Caco-2 (cell line): Measurements from ENCODE around the gene HAND2. TPM values are rescaled to one million over a fixed set of nuclear protein-coding genes. Genes with fewer than 3 reads are reported as not detected.

ENCODE experiments used
- BruUV-seq: library from RNA; stranded (reverse); fragments of 400-500 nt; replicated peaks from 2 replicates; lab custom pipeline; 2021; lab: Mats Ljungman, UMichigan
- CTCF ChIA-PET: fragments of 300-600 bp; sonication (Branson Sonifier 250); formaldehyde crosslinking; loops from one replicate; lab custom pipeline; 2022; ENCODE audit warnings: antibody characterized with exemption; lab: Charles Lee
- POLR2A ChIA-PET: fragments of 300-600 bp; sonication (Branson Sonifier 250); formaldehyde crosslinking; loops from one replicate; lab custom pipeline; 2022; ENCODE audit warnings: antibody characterized with exemption; lab: Charles Lee
- DNase-seq, 2 experiments: peaks; one replicate each; pipeline versions ENCODE4 v3.0.0 to v3.0.0-alpha.2; 2020 to 2022
- H3K27me3 ChIP-seq: replicated peaks from 2 replicates; pipeline ENCODE4 v1.6.0; 2011; ENCODE audit warnings: low read length; ENCODE audit not compliant: control insufficient read depth, insufficient read depth
- H3K36me3 ChIP-seq: 2 replicates; pipeline ENCODE4 v1.5.1; 2011; ENCODE audit warnings: low read length; ENCODE audit not compliant: control insufficient read depth, insufficient read depth
- H3K4me1 ChIP-seq: fragments of 250-450 bp; sonication (Bioruptor Pico); 2 replicates; pipeline ENCODE4 v1.5.1; 2020; ENCODE audit warnings: mild to moderate bottlenecking
- H3K4me3 ChIP-seq: 2 replicates; pipeline ENCODE4 v1.5.1; 2011; ENCODE audit warnings: low read depth, mild to moderate bottlenecking, control low read depth, low read length
- H3K9me3 ChIP-seq: fragments of 250-450 bp; sonication (Bioruptor Pico); 2 replicates; pipeline ENCODE4 v1.5.1; 2020; ENCODE audit warnings: mild to moderate bottlenecking, moderate library complexity
- H3K27ac Mint-ChIP-seq: one replicate; pipeline ENCODE4 v1.8.0; 2022; ENCODE audit warnings: mixed read lengths; ENCODE audit not compliant: unreplicated experiment
- H3K27me3 Mint-ChIP-seq: one replicate; pipeline ENCODE4 v1.8.0; 2022; ENCODE audit warnings: mixed read lengths; ENCODE audit not compliant: insufficient read depth, unreplicated experiment
- H3K36me3 Mint-ChIP-seq: one replicate; pipeline ENCODE4 v1.8.0; 2022; ENCODE audit warnings: mild to moderate bottlenecking, mixed read lengths; ENCODE audit not compliant: insufficient read depth, unreplicated experiment
- H3K4me1 Mint-ChIP-seq: one replicate; pipeline ENCODE4 v1.8.0; 2022; ENCODE audit warnings: low read depth, mixed read lengths; ENCODE audit not compliant: unreplicated experiment
- H3K4me3 Mint-ChIP-seq: one replicate; pipeline ENCODE4 v1.8.0; 2022; ENCODE audit warnings: mild to moderate bottlenecking, moderate library complexity, mixed read lengths; ENCODE audit not compliant: unreplicated experiment
- H3K9me3 Mint-ChIP-seq: one replicate; pipeline ENCODE4 v1.8.0; 2022; ENCODE audit warnings: mixed read lengths; ENCODE audit not compliant: unreplicated experiment
- intact Hi-C: fragments of 100-400 bp; cut with micrococcal nuclease; formaldehyde crosslinking; loops from one replicate; pipeline ENCODE4 v1.10.0; 2022; ENCODE audit not compliant: unreplicated experiment
- total RNA-seq: library from RNA; stranded (reverse); gene quantifications from 2 replicates; pipeline ENCODE4 v1.2.3, GENCODE V29; 2022
- TF ChIP-seq, protein P1 (sequence below), 2 experiments: fragments of 200-600 bp in 1 of 2; IDR thresholded peaks; 1 replicate in 1 of 2; 2 replicates in 1 of 2; pipeline versions ENCODE4 v1.5.1 to v1.8.0; 2011 to 2022; ENCODE audit warnings: antibody characterized with exemption in 1 of 2, control low read depth in 1 of 2, inconsistent platforms in 1 of 2, low read depth in 1 of 2, low read length in 1 of 2, mild to moderate bottlenecking in 1 of 2, moderate library complexity in 1 of 2; ENCODE audit not compliant: insufficient read depth in 1 of 2, severe bottlenecking in 1 of 2, unreplicated experiment in 1 of 2

Gene HAND2
- total RNA-seq, 1 experiment from 2014 or later, result not detected

DNA sequence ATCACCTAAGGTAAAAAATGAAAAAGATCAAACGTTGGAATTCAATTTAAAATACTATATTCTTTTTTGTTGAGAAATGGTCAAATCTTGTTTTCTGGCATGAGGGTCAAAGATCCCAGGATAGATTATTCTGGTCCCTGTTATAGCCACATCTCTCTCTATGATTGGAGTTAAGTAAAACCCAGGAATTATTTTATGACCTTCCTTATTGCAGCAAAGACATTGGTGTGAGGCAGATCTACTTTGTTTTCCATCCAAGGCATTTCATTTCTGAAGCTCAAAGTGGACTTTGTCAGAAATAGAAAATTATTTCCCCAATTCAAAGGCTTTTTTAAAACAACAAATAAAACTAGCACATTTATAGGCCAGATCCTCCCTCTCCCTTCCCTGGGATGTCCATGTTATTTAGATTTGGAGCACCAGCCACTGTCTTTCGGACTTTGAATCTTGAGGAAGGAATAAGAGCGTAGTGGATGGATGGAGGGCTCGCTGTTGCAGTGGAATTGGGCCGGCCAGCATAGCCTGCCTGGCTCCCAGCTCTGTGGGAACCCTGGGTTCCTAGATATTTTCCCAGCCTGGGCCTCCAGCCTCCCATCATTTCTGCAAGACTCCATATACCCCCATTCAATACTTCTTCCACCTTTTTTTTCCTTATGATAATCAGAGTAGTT lies 45.6 kb upstream of the HAND2 start:
- TF ChIP-seq, protein P1, sequence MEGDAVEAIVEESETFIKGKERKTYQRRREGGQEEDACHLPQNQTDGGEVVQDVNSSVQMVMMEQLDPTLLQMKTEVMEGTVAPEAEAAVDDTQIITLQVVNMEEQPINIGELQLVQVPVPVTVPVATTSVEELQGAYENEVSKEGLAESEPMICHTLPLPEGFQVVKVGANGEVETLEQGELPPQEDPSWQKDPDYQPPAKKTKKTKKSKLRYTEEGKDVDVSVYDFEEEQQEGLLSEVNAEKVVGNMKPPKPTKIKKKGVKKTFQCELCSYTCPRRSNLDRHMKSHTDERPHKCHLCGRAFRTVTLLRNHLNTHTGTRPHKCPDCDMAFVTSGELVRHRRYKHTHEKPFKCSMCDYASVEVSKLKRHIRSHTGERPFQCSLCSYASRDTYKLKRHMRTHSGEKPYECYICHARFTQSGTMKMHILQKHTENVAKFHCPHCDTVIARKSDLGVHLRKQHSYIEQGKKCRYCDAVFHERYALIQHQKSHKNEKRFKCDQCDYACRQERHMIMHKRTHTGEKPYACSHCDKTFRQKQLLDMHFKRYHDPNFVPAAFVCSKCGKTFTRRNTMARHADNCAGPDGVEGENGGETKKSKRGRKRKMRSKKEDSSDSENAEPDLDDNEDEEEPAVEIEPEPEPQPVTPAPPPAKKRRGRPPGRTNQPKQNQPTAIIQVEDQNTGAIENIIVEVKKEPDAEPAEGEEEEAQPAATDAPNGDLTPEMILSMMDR (IDR thresholded peaks at IDR 0.05; ENCODE audit: insufficient read depth in 1 of 2, low read depth in 1 of 2, low read length in 1 of 2, severe bottlenecking in 1 of 2, unreplicated experiment in 1 of 2), result no peak
- no peaks in the 10 kb centered on the region for H3K36me3 ChIP-seq
- H3K4me1 ChIP-seq, result no peaks in the 10 kb centered on the region
- BruUV-seq, result no TSS peak
- no peak for DNase-seq
- no peaks in the 10 kb centered on the region for H3K4me1 Mint-ChIP-seq
- H3K9me3 ChIP-seq, result no peaks in the 10 kb centered on the region
- no peaks in the 10 kb centered on the region for H3K9me3 Mint-ChIP-seq
- no peak overlapping the region for H3K4me3 ChIP-seq
- ChIA-PET POLR2A (no interaction called here), CTCF (no interaction called here)
- intact Hi-C loops, result no loop called here
- H3K4me3 Mint-ChIP-seq, result no peak overlapping the region
- H3K36me3 Mint-ChIP-seq, result no peaks in the 10 kb centered on the region
- no peak overlapping the region for H3K27ac Mint-ChIP-seq
- no peaks in the 10 kb centered on the region for H3K27me3 ChIP-seq
- H3K27me3 Mint-ChIP-seq, result peaks cover 6% of the 10 kb centered on the region

DNA sequence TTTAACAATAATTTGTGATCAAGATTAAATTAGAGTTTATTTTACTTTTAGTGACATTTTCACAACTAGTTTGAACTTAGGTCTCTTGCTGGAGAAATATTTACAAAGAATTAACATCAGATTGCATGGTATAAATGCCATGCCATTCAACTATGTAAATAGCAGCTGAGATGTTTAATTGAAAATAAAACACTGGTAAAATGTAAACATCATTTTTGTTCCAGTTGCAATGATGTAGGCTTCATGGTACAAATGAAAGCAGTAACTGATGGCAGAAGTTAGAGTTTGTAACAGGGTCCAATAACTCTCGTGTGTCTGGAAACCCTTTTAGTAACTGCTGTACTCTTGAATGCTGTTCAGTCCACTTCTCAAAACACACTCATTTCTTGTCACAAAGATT lies 43.7 kb upstream of the HAND2 start:
- no peak for DNase-seq
- H3K27me3 ChIP-seq, result no peaks in the 10 kb centered on the region
- no peak overlapping the region for H3K4me3 ChIP-seq
- intact Hi-C loops, result no loop called here
- no peaks in the 10 kb centered on the region for H3K9me3 ChIP-seq
- H3K36me3 Mint-ChIP-seq, result no peaks in the 10 kb centered on the region
- H3K27me3 Mint-ChIP-seq, result peaks cover 6% of the 10 kb centered on the region
- CTCF ChIA-PET, result no interaction called here
- POLR2A ChIA-PET, result no interaction called here
- no peaks in the 10 kb centered on the region for H3K4me1 ChIP-seq
- H3K4me1 Mint-ChIP-seq, result no peaks in the 10 kb centered on the region
- H3K36me3 ChIP-seq, result no peaks in the 10 kb centered on the region
- no TSS peak for BruUV-seq
- no peak overlapping the region for H3K27ac Mint-ChIP-seq
- H3K4me3 Mint-ChIP-seq, result no peak overlapping the region
- TF ChIP-seq, protein P1 (IDR thresholded peaks at IDR 0.05; ENCODE audit: insufficient read depth in 1 of 2, low read depth in 1 of 2, low read length in 1 of 2, severe bottlenecking in 1 of 2, unreplicated experiment in 1 of 2), result no peak
- H3K9me3 Mint-ChIP-seq, result no peaks in the 10 kb centered on the region

DNA sequence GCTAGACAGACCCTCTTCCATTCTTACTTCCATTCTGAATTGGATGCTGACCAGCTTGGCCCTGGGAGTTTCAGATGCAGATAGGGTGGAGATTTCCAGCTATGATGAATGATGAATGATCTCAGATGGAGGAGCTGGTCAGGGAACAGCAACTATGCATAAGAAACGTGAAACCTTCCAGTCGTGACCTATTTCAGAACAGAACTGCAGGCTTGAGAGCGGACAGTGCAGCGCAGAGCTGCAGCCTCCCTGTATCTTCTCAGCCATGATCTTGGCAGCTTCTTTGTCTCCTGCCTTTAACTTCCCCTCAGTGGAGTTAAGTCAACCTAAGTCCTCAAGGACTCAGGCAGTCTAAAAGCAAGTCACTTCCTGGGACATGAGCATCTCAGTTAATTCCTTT lies 43.3 kb upstream of the HAND2 start:
- CTCF ChIA-PET, result no interaction called here
- H3K36me3 Mint-ChIP-seq, result no peaks in the 10 kb centered on the region
- no peaks in the 10 kb centered on the region for H3K4me1 Mint-ChIP-seq
- no peak overlapping the region for H3K27ac Mint-ChIP-seq
- H3K27me3 ChIP-seq, result no peaks in the 10 kb centered on the region
- H3K36me3 ChIP-seq, result no peaks in the 10 kb centered on the region
- no peaks in the 10 kb centered on the region for H3K4me1 ChIP-seq
- H3K9me3 ChIP-seq, result no peaks in the 10 kb centered on the region
- BruUV-seq, result no TSS peak
- TF ChIP-seq, protein P1 (IDR thresholded peaks at IDR 0.05; ENCODE audit: insufficient read depth in 1 of 2, low read depth in 1 of 2, low read length in 1 of 2, severe bottlenecking in 1 of 2, unreplicated experiment in 1 of 2), result no peak
- POLR2A ChIA-PET, result no interaction called here
- peaks cover 6% of the 10 kb centered on the region for H3K27me3 Mint-ChIP-seq
- intact Hi-C loops, result no loop called here
- no peak overlapping the region for H3K4me3 ChIP-seq
- H3K9me3 Mint-ChIP-seq, result no peaks in the 10 kb centered on the region
- no peak overlapping the region for H3K4me3 Mint-ChIP-seq
- no peak for DNase-seq
